ENCODE data around the gene FARP1. TPM values are rescaled to one million over a fixed set of nuclear protein-coding genes. Genes with fewer than 3 reads are reported as not detected.
"Not testable (repeated sequence)": the region's sequence is repeated elsewhere in the genome, so short reads cannot be mapped to it uniquely, and the experiment has no call there.

FARP1 gene
- total RNA-seq, 1 donor from 2014 or later, result 357 TPM

DNA sequence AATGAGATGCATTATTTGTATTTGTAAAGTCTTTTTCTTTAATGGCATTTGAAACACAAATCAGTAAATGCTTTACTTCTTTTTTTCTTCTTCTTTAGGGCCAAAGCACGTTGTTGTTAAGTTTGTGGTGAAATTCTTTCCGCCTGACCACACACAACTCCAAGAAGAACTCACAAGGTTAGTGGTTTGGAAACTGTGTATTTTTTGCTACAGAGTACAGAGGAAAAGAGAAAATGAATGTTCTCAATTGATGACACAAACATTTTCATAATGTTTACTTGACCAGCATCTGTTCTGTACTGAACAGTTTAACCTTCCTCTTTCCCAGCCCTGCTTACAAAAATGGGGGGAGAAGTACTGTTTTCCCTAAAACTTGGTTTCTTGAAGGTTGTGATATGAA lies 225.1 kb downstream of the FARP1 start:
- DNase-seq (ENCODE audit: extremely low spot score, unreplicated experiment), result no peak
- TF ChIP-seq, protein P1, sequence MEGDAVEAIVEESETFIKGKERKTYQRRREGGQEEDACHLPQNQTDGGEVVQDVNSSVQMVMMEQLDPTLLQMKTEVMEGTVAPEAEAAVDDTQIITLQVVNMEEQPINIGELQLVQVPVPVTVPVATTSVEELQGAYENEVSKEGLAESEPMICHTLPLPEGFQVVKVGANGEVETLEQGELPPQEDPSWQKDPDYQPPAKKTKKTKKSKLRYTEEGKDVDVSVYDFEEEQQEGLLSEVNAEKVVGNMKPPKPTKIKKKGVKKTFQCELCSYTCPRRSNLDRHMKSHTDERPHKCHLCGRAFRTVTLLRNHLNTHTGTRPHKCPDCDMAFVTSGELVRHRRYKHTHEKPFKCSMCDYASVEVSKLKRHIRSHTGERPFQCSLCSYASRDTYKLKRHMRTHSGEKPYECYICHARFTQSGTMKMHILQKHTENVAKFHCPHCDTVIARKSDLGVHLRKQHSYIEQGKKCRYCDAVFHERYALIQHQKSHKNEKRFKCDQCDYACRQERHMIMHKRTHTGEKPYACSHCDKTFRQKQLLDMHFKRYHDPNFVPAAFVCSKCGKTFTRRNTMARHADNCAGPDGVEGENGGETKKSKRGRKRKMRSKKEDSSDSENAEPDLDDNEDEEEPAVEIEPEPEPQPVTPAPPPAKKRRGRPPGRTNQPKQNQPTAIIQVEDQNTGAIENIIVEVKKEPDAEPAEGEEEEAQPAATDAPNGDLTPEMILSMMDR (IDR thresholded peaks at IDR 0.05), result no peak
- Mint-ChIP-seq H3K27ac (ENCODE audit: unreplicated experiment) (peak overlapping the region; percentile 72), H3K9me3 (ENCODE audit: unreplicated experiment) (no peaks in the 10 kb centered on the region), H3K4me3 (ENCODE audit: unreplicated experiment) (no peak overlapping the region), H3K36me3 (ENCODE audit: unreplicated experiment) (peaks cover 27% of the 10 kb centered on the region), H3K4me1 (ENCODE audit: unreplicated experiment) (peaks cover 66% of the 10 kb centered on the region), H3K27me3 (ENCODE audit: unreplicated experiment) (no peaks in the 10 kb centered on the region)

DNA sequence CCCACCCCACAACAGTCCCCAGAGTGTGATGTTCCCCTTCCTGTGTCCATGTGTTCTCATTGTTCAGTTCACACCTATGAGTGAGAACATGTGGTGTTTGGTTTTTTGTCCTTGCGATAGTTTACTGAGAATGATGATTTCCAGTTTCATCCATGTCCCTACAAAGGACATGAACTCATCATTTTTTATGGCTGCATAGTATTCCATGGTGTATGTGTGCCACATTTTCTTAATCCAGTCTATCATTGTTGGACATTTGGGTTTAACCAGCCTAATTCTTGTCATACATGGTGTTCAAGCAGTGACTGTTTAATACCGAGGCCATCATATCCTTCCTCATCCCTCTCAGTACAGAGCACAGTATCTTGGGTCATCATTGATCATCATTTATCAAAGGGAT lies 226.6 kb downstream of the FARP1 start:
- DNase-seq (ENCODE audit: extremely low spot score, unreplicated experiment); H3K9me3 Mint-ChIP-seq (ENCODE audit: unreplicated experiment); H3K27me3 Mint-ChIP-seq (ENCODE audit: unreplicated experiment); H3K4me3 Mint-ChIP-seq (ENCODE audit: unreplicated experiment): not testable (repeated sequence)
- H3K36me3 Mint-ChIP-seq (ENCODE audit: unreplicated experiment), result peaks cover 28% of the 10 kb centered on the region
- H3K4me1 Mint-ChIP-seq (ENCODE audit: unreplicated experiment), result peaks cover 72% of the 10 kb centered on the region
- H3K27ac Mint-ChIP-seq (ENCODE audit: unreplicated experiment), result peak overlapping the region; percentile 87

DNA sequence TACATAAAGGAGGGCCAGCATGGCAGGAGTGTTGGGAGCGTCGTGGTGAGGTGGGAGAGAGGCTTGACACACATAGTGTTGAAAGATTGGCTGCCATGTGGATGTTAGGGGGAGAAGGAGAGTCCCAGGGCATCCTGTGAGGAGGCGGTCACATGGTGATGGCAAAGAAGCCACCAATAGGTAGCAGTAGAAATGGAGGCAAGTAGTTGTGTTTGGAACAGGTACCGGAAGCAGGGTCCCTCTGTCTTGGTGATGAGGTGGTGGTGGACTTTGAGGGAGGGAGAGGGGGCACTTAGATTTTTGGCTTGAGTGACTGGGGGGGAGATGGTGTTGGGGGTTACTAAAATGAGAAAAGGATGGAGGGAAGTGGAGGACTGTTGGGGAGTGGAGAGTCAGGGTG lies 227.4 kb downstream of the FARP1 start:
- no peaks in the 10 kb centered on the region for H3K27me3 Mint-ChIP-seq (ENCODE audit: unreplicated experiment)
- H3K27ac Mint-ChIP-seq (ENCODE audit: unreplicated experiment), result peak overlapping the region; percentile 87
- TF ChIP-seq, protein P1 (IDR thresholded peaks at IDR 0.05), result no peak
- DNase-seq (ENCODE audit: extremely low spot score, unreplicated experiment), result no peak
- peaks cover 6% of the 10 kb centered on the region for H3K9me3 Mint-ChIP-seq (ENCODE audit: unreplicated experiment)
- peaks cover 34% of the 10 kb centered on the region for H3K36me3 Mint-ChIP-seq (ENCODE audit: unreplicated experiment)
- peak overlapping the region; percentile 30 for H3K4me3 Mint-ChIP-seq (ENCODE audit: unreplicated experiment)
- H3K4me1 Mint-ChIP-seq (ENCODE audit: unreplicated experiment), result peaks cover 68% of the 10 kb centered on the region

DNA sequence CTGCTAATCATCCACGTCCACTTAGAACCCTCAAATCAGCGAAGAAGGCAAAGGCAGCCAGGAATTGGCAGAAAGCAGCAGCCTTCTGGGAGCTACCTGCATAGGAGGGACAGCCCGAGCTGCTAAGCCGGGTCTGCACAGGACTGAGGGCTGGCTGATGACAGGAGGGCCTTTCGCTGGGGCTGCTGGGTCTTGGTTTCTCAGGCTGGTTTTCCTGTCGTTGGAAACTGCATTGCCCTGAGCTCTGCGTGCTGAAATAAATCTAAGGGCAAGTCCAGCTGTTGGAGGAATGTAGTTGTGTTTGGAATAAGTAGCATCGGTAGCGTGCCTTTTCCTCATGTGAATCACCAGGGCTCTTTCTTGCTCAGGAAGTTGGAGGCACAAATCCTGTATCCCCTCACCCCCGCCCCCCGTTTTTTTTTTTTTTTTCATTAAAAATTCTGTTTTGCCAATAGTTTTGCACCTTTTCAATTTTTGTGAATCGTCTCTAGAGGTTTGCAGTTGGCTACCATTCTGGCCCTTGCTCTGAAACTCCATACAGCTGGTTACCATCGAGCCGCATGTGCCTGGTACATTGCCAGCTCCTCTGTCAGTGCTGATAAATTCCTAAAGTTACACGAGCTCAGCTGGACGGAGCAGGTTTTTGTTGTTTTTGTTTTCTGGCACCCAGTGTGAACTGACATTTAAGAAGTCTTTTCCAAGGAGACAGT lies 228.1 kb downstream of the FARP1 start:
- Mint-ChIP-seq H3K36me3 (ENCODE audit: unreplicated experiment) (peaks cover 34% of the 10 kb centered on the region), H3K27ac (ENCODE audit: unreplicated experiment) (peak overlapping the region; percentile 87), H3K4me1 (ENCODE audit: unreplicated experiment) (peaks cover 61% of the 10 kb centered on the region), H3K4me3 (ENCODE audit: unreplicated experiment) (peak overlapping the region; percentile 23), H3K27me3 (ENCODE audit: unreplicated experiment) (no peaks in the 10 kb centered on the region), H3K9me3 (ENCODE audit: unreplicated experiment) (peaks cover 6% of the 10 kb centered on the region)
- DNase-seq (ENCODE audit: extremely low spot score, unreplicated experiment), result no peak
- TF ChIP-seq, protein P1 (IDR thresholded peaks at IDR 0.05), result no peak

DNA sequence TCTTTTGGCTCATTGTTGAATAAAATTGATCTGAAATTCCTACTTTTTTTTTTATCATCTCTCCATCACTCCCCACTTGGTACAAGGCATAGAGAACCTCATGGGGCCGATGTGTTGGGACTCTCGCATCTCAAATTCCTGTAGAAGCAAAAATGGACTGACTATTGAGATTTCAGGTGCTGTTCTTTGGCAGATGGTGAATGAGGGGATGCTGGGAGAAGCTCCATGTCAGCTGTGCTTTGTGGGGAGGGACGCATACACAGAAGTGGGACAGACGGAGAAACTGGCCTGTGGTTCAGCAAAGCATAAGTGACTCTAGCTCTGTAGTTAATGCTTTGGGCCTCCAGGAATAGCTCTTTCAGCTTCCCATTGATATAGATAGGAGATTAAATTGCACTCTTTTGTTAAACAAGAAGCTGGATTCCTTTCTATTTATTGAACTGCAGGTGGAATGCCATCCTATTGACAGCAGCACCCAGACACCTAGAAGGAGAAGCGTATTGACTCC lies 228.7 kb downstream of the FARP1 start:
- H3K36me3 Mint-ChIP-seq (ENCODE audit: unreplicated experiment), result peaks cover 40% of the 10 kb centered on the region

More for the DNA sequence above, 228.7 kb downstream of the FARP1 start:
- no peak for DNase-seq (ENCODE audit: extremely low spot score, unreplicated experiment)
- peak overlapping the region; percentile 87 for H3K27ac Mint-ChIP-seq (ENCODE audit: unreplicated experiment)
- TF ChIP-seq, protein P1 (IDR thresholded peaks at IDR 0.05), result no peak
- H3K4me3 Mint-ChIP-seq (ENCODE audit: unreplicated experiment), result peak overlapping the region; percentile 23
- H3K9me3 Mint-ChIP-seq (ENCODE audit: unreplicated experiment), result peaks cover 6% of the 10 kb centered on the region
- H3K27me3 Mint-ChIP-seq (ENCODE audit: unreplicated experiment), result no peaks in the 10 kb centered on the region
- H3K4me1 Mint-ChIP-seq (ENCODE audit: unreplicated experiment), result peaks cover 55% of the 10 kb centered on the region
